PC-9 (cell line): ENCODE results near the gene MCC. TPM values are rescaled to one million over a fixed set of nuclear protein-coding genes. Genes with fewer than 3 reads are reported as not detected.

Source experiments
- BruUV-seq: library from RNA; stranded (reverse); fragments of 400-500 nt; replicated peaks from 2 replicates; lab custom pipeline; 2021; lab: Mats Ljungman, UMichigan
- CTCF ChIA-PET: fragments of 300-600 bp; sonication (Branson Sonifier 250); formaldehyde crosslinking; loops from one replicate; lab custom pipeline; 2022; ENCODE audit warnings: antibody characterized with exemption; lab: Charles Lee
- POLR2A ChIA-PET: fragments of 300-600 bp; sonication (Branson Sonifier 250); formaldehyde crosslinking; loops from one replicate; lab custom pipeline; 2022; ENCODE audit warnings: antibody characterized with exemption; ENCODE audit not compliant: unreplicated experiment; lab: Charles Lee
- DNase-seq, 2 experiments: peaks; one replicate each; pipeline versions ENCODE4 v3.0.0 to v3.0.0-alpha.2; 2015 to 2022; ENCODE audit warnings: mixed read lengths in 1 of 2
- H2AFZ ChIP-seq: fragments of 200-600 bp; sonication (generic); 2 replicates; pipeline ENCODE4 v1.8.1; 2017; ENCODE audit warnings: antibody characterized with exemption
- H3F3A ChIP-seq: fragments of 200-600 bp; sonication (generic); 2 replicates; pipeline ENCODE4 v1.8.1; 2017; ENCODE audit warnings: antibody characterized with exemption, mild to moderate bottlenecking, low read depth; ENCODE audit not compliant: insufficient read depth
- H3K27ac ChIP-seq: fragments of 200-600 bp; sonication (generic); 2 replicates; pipeline ENCODE4 v1.6.1; 2016; ENCODE audit warnings: mixed run types
- H3K27me3 ChIP-seq: fragments of 200-600 bp; sonication (generic); 2 replicates; pipeline ENCODE4 v1.6.1; 2016; ENCODE audit warnings: low read depth, mixed run types; ENCODE audit not compliant: insufficient read depth
- H3K36me3 ChIP-seq: fragments of 200-600 bp; sonication (generic); 2 replicates; pipeline ENCODE4 v1.6.1; 2016; ENCODE audit warnings: low read depth, mixed run types
- H3K4me1 ChIP-seq: fragments of 200-600 bp; sonication (generic); replicated peaks from 2 replicates; pipeline ENCODE4 v1.6.1; 2016; ENCODE audit warnings: mixed run types; ENCODE audit not compliant: insufficient read depth
- H3K4me2 ChIP-seq: fragments of 200-600 bp; sonication (generic); 2 replicates; pipeline ENCODE4 v1.6.1; 2017; ENCODE audit warnings: mixed run types
- H3K4me3 ChIP-seq: fragments of 200-600 bp; sonication (generic); 2 replicates; pipeline ENCODE4 v1.6.1; 2016; ENCODE audit warnings: mixed run types
- H3K79me2 ChIP-seq: fragments of 200-600 bp; sonication (generic); 2 replicates; pipeline ENCODE4 v1.6.1; 2017; ENCODE audit warnings: low read depth, mixed run types
- H3K9me2 ChIP-seq: fragments of 200-600 bp; sonication (generic); 2 replicates; pipeline ENCODE4 v1.8.1; 2017; ENCODE audit warnings: mild to moderate bottlenecking; ENCODE audit not compliant: insufficient read depth
- H3K9me3 ChIP-seq: fragments of 200-600 bp; sonication (generic); 2 replicates; pipeline ENCODE4 v1.8.1; 2016; ENCODE audit warnings: low read depth; ENCODE audit not compliant: insufficient read depth
- H4K20me1 ChIP-seq: fragments of 200-600 bp; sonication (generic); 2 replicates; pipeline ENCODE4 v1.8.1; 2017; ENCODE audit not compliant: insufficient read depth
- CTCF ChIP-seq: fragments of 200-600 bp; sonication (generic); conservative IDR thresholded peaks from 2 replicates; pipeline ENCODE4 v1.6.1; 2017; ENCODE audit warnings: mixed run types, antibody characterized with exemption, mild to moderate bottlenecking, moderate library complexity
- EZH2 ChIP-seq: fragments of 200-600 bp; sonication (generic); IDR thresholded peaks from 2 replicates; pipeline ENCODE4 v1.8.0; 2017; ENCODE audit warnings: antibody characterized with exemption, low read depth
- intact Hi-C: fragments of 100-400 bp; cut with micrococcal nuclease; formaldehyde crosslinking; loops from one replicate; pipeline ENCODE4 v1.10.0; 2022; ENCODE audit not compliant: unreplicated experiment
- total RNA-seq: library from RNA; stranded (reverse); gene quantifications from 2 replicates; pipeline ENCODE4 v1.2.3, GENCODE V29; 2021

Gene MCC
- total RNA-seq, 1 experiment from 2014 or later = 2.5 TPM

GRCh38 chr5:113085880-113086409 lies 402.3 kb downstream of the MCC start:
- no peak overlapping the region for H2AFZ ChIP-seq
- H3K27me3 ChIP-seq = no peaks in the 10 kb centered on the region
- H3K9me2 ChIP-seq = no peaks in the 10 kb centered on the region
- no peak for DNase-seq
- POLR2A ChIA-PET = no interaction called here
- no TSS peak for BruUV-seq
- no peaks in the 10 kb centered on the region for H3F3A ChIP-seq
- no peaks in the 10 kb centered on the region for H3K4me1 ChIP-seq
- H4K20me1 ChIP-seq = no peaks in the 10 kb centered on the region
- TF ChIP-seq EZH2 (no peak), CTCF (no peak)
- H3K4me3 ChIP-seq = no peak overlapping the region
- H3K9me3 ChIP-seq = no peaks in the 10 kb centered on the region
- H3K4me2 ChIP-seq = no peak overlapping the region
- H3K27ac ChIP-seq = no peak overlapping the region
- intact Hi-C loops = no loop called here
- no peaks in the 10 kb centered on the region for H3K36me3 ChIP-seq
- CTCF ChIA-PET = no interaction called here
- no peaks in the 10 kb centered on the region for H3K79me2 ChIP-seq

GRCh38 chr5:113085084-113085414 lies 403.2 kb downstream of the MCC start:
- H3K4me3 ChIP-seq = no peak overlapping the region
- H4K20me1 ChIP-seq = no peaks in the 10 kb centered on the region
- no peaks in the 10 kb centered on the region for H3K4me1 ChIP-seq
- H2AFZ ChIP-seq = no peak overlapping the region
- intact Hi-C loops = no loop called here
- no peak for DNase-seq
- no TSS peak for BruUV-seq
- no peak overlapping the region for H3K27ac ChIP-seq
- no peaks in the 10 kb centered on the region for H3K9me3 ChIP-seq
- CTCF ChIA-PET = no interaction called here
- no peaks in the 10 kb centered on the region for H3F3A ChIP-seq
- no peaks in the 10 kb centered on the region for H3K79me2 ChIP-seq
- POLR2A ChIA-PET = no interaction called here
- no peaks in the 10 kb centered on the region for H3K36me3 ChIP-seq
- TF ChIP-seq EZH2 (no peak), CTCF (no peak)
- no peaks in the 10 kb centered on the region for H3K27me3 ChIP-seq
- H3K4me2 ChIP-seq = no peak overlapping the region
- no peaks in the 10 kb centered on the region for H3K9me2 ChIP-seq

GRCh38 chr5:113084402-113085083 lies 403.7 kb downstream of the MCC start:
- no TSS peak for BruUV-seq
- no peaks in the 10 kb centered on the region for H3K9me2 ChIP-seq
- H3K27ac ChIP-seq = no peak overlapping the region
- H3K79me2 ChIP-seq = no peaks in the 10 kb centered on the region
- POLR2A ChIA-PET = no interaction called here
- no peak overlapping the region for H3K4me2 ChIP-seq
- no peaks in the 10 kb centered on the region for H3K36me3 ChIP-seq
- TF ChIP-seq CTCF (peak; percentile 25; the same call in 1 of the 2 replicates), EZH2 (no peak)
- H4K20me1 ChIP-seq = no peaks in the 10 kb centered on the region
- no peaks in the 10 kb centered on the region for H3K4me1 ChIP-seq
- no peaks in the 10 kb centered on the region for H3K27me3 ChIP-seq
- H3K4me3 ChIP-seq = no peak overlapping the region
- CTCF ChIA-PET = interaction anchor here (0.7 kb wide), 1 partner anchor 81 kb away, joined by 3 read pairs; no protein-coding TSS in a partner anchor
- H3F3A ChIP-seq = no peaks in the 10 kb centered on the region
- no peak overlapping the region for H2AFZ ChIP-seq
- no peaks in the 10 kb centered on the region for H3K9me3 ChIP-seq
- intact Hi-C loops = no loop called here
- DNase-seq = no peak
